Measurements from ENCODE around the gene CD7. TPM values are rescaled to one million over a fixed set of nuclear protein-coding genes. Genes with fewer than 3 reads are reported as not detected.

Gene CD7
- total RNA-seq, 1 donor from 2014 or later: 0.27 TPM

GRCh38 chr17:82346342-82347300, 29.2 kb upstream of the CD7 start:
- H3K4me3 Mint-ChIP-seq (ENCODE audit: unreplicated experiment): no peak overlapping the region

GRCh38 chr17:82345151-82345976, 28.0 kb upstream of the CD7 start:
- TF ChIP-seq CTCF (IDR thresholded peaks at IDR 0.05; ENCODE audit: partially characterized antibody, unreplicated experiment): no peak
- no peak overlapping the region for H3K4me3 Mint-ChIP-seq (ENCODE audit: unreplicated experiment)
- H3K27ac Mint-ChIP-seq (ENCODE audit: unreplicated experiment): no peak overlapping the region
- H3K4me1 Mint-ChIP-seq (ENCODE audit: low read depth, unreplicated experiment): no peaks in the 10 kb centered on the region
- H3K27me3 Mint-ChIP-seq (ENCODE audit: unreplicated experiment): peaks cover 4% of the 10 kb centered on the region
- H3K9me3 Mint-ChIP-seq (ENCODE audit: unreplicated experiment): no peaks in the 10 kb centered on the region
- H3K36me3 Mint-ChIP-seq (ENCODE audit: unreplicated experiment): no peaks in the 10 kb centered on the region
- DNase-seq: no peak

More at GRCh38 chr17:82346342-82347300, 29.2 kb upstream of the CD7 start:
- peaks cover 2% of the 10 kb centered on the region for H3K27me3 Mint-ChIP-seq (ENCODE audit: unreplicated experiment)
- H3K36me3 Mint-ChIP-seq (ENCODE audit: unreplicated experiment): no peaks in the 10 kb centered on the region
- H3K9me3 Mint-ChIP-seq (ENCODE audit: unreplicated experiment): no peaks in the 10 kb centered on the region
- TF ChIP-seq CTCF (IDR thresholded peaks at IDR 0.05; ENCODE audit: partially characterized antibody, unreplicated experiment): no peak
- H3K4me1 Mint-ChIP-seq (ENCODE audit: low read depth, unreplicated experiment): no peaks in the 10 kb centered on the region
- DNase-seq: no peak
- H3K27ac Mint-ChIP-seq (ENCODE audit: unreplicated experiment): no peak overlapping the region

- no peak overlapping the region for H3K27ac Mint-ChIP-seq (ENCODE audit: unreplicated experiment)
- H3K36me3 Mint-ChIP-seq (ENCODE audit: unreplicated experiment): no peaks in the 10 kb centered on the region
- no peaks in the 10 kb centered on the region for H3K4me1 Mint-ChIP-seq (ENCODE audit: low read depth, unreplicated experiment)
- no peak overlapping the region for H3K4me3 Mint-ChIP-seq (ENCODE audit: unreplicated experiment)
- peaks cover 4% of the 10 kb centered on the region for H3K27me3 Mint-ChIP-seq (ENCODE audit: unreplicated experiment)
- H3K9me3 Mint-ChIP-seq (ENCODE audit: unreplicated experiment): no peaks in the 10 kb centered on the region
- TF ChIP-seq CTCF (IDR thresholded peaks at IDR 0.05; ENCODE audit: partially characterized antibody, unreplicated experiment): no peak
- DNase-seq: no peak
Measured at GRCh38 chr17:82344175-82344907, 26.9 kb upstream of the CD7 start.

GRCh38 chr17:82343560-82343959, 26.2 kb upstream of the CD7 start:
- Mint-ChIP-seq H3K36me3 (ENCODE audit: unreplicated experiment) (no peaks in the 10 kb centered on the region), H3K9me3 (ENCODE audit: unreplicated experiment) (no peaks in the 10 kb centered on the region), H3K4me1 (ENCODE audit: low read depth, unreplicated experiment) (peaks cover 4% of the 10 kb centered on the region), H3K4me3 (ENCODE audit: unreplicated experiment) (no peak overlapping the region), H3K27ac (ENCODE audit: unreplicated experiment) (no peak overlapping the region), H3K27me3 (ENCODE audit: unreplicated experiment) (peaks cover 10% of the 10 kb centered on the region)
- no peak for TF ChIP-seq CTCF (IDR thresholded peaks at IDR 0.05; ENCODE audit: partially characterized antibody, unreplicated experiment)
- DNase-seq: no peak
